ENCODE measurements around the gene BPIFB1.
A peak's percentile ranks its signal among the peaks of the same experiment; 100 is the strongest.

BPIFB1 gene

GRCh38 chr20:33284284-33284683 is 1.3 kb downstream of the BPIFB1 start:
- TF ChIP-seq CTCF (IDR thresholded peaks at IDR 0.05; ENCODE audit: insufficient read depth, missing control alignments) = no peak
- FAIRE-seq (no peak), DNase-seq (ENCODE audit: insufficient read length, low spot score) (no peak)

- DNase-seq (ENCODE audit: insufficient read length, low spot score) (no peak), FAIRE-seq (no peak)
- TF ChIP-seq CTCF (IDR thresholded peaks at IDR 0.05; ENCODE audit: insufficient read depth, missing control alignments) = no peak
Measured at GRCh38 chr20:33284937-33285336, 1.9 kb downstream of the BPIFB1 start.

GRCh38 chr20:33285861-33286495 is 3.0 kb downstream of the BPIFB1 start:
- no peak for TF ChIP-seq CTCF (IDR thresholded peaks at IDR 0.05; ENCODE audit: insufficient read depth, missing control alignments)
- DNase-seq (ENCODE audit: insufficient read length, low spot score) = no peak
- no peak for FAIRE-seq

GRCh38 chr20:33287884-33288283 is 4.9 kb downstream of the BPIFB1 start:
- no peak for FAIRE-seq
- no peak for TF ChIP-seq CTCF (IDR thresholded peaks at IDR 0.05; ENCODE audit: insufficient read depth, missing control alignments)
- DNase-seq (ENCODE audit: insufficient read length, low spot score) = no peak

- FAIRE-seq = no peak
- no peak for DNase-seq (ENCODE audit: insufficient read length, low spot score)
- TF ChIP-seq CTCF (IDR thresholded peaks at IDR 0.05; ENCODE audit: insufficient read depth, missing control alignments) = no peak
Measured at GRCh38 chr20:33290852-33291251, 7.8 kb downstream of the BPIFB1 start.

- TF ChIP-seq CTCF (IDR thresholded peaks at IDR 0.05; ENCODE audit: insufficient read depth, missing control alignments) = no peak
- DNase-seq (ENCODE audit: insufficient read length, low spot score) = no peak
- no peak for FAIRE-seq
Measured at GRCh38 chr20:33291416-33291815, 8.4 kb downstream of the BPIFB1 start.

GRCh38 chr20:33291830-33292355 is 8.9 kb downstream of the BPIFB1 start:
- DNase-seq (ENCODE audit: insufficient read length, low spot score) (peak; percentile 52), FAIRE-seq (no peak)
- TF ChIP-seq CTCF (IDR thresholded peaks at IDR 0.05; ENCODE audit: insufficient read depth, missing control alignments) = peak; percentile 78

Data from D721Med (cell line).